B cell (primary cell): ENCODE data around the gene SLC25A26.

Experiments used
- EZH2 ChIP-seq: IDR thresholded peaks from 2 replicates; pipeline ENCODE4 v1.6.1; 2012; ENCODE audit warnings: borderline replicate concordance, low read depth, mild to moderate bottlenecking, moderate library complexity, low read length; ENCODE audit not compliant: insufficient read depth, poor library complexity, severe bottlenecking
- TF ChIP-seq, protein P1 (sequence below): fragments of 200-600 bp; IDR thresholded peaks from one replicate; pipeline ENCODE4 v1.8.0; 2022; ENCODE audit warnings: antibody characterized with exemption, mild to moderate bottlenecking

- TF ChIP-seq, protein P1, sequence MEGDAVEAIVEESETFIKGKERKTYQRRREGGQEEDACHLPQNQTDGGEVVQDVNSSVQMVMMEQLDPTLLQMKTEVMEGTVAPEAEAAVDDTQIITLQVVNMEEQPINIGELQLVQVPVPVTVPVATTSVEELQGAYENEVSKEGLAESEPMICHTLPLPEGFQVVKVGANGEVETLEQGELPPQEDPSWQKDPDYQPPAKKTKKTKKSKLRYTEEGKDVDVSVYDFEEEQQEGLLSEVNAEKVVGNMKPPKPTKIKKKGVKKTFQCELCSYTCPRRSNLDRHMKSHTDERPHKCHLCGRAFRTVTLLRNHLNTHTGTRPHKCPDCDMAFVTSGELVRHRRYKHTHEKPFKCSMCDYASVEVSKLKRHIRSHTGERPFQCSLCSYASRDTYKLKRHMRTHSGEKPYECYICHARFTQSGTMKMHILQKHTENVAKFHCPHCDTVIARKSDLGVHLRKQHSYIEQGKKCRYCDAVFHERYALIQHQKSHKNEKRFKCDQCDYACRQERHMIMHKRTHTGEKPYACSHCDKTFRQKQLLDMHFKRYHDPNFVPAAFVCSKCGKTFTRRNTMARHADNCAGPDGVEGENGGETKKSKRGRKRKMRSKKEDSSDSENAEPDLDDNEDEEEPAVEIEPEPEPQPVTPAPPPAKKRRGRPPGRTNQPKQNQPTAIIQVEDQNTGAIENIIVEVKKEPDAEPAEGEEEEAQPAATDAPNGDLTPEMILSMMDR: no peak
- TF ChIP-seq EZH2: no peak
Observed at GRCh38 chr3:66198437-66199088, 22.2 kb upstream of the SLC25A26 start.
